Breast epithelium (tissue), 4 donors: Measurements from ENCODE around the gene HMOX2. TPM values are rescaled to one million over a fixed set of nuclear protein-coding genes. Genes with fewer than 3 reads are reported as not detected.
A peak's percentile ranks its signal among the peaks of the same experiment; 100 is the strongest.

Source experiments
- DNase-seq, 2 donors: peaks; one replicate each; pipeline ENCODE4 v3.0.0-alpha.2; 2019; ENCODE audit warnings: low spot score in 2 of 2
- H3K27ac ChIP-seq, 2 donors: fragments of 200-600 bp; sonication (generic) in 1 of 2; one replicate each; pipeline ENCODE4 v1.5.1; 2016 to 2019; ENCODE audit warnings: mild to moderate bottlenecking in 1 of 2
- H3K27me3 ChIP-seq, 2 donors: fragments of 200-600 bp; sonication (generic) in 1 of 2; one replicate each; pipeline versions ENCODE4 v1.5.1 to v1.6.0; 2017 to 2019; ENCODE audit warnings: control low read depth in 1 of 2, mild to moderate bottlenecking in 1 of 2
- H3K36me3 ChIP-seq: fragments of 200-600 bp; one replicate; pipeline ENCODE4 v1.5.1; 2019
- H3K4me1 ChIP-seq, 2 donors: fragments of 200-600 bp; sonication (generic); one replicate each; pipeline ENCODE4 v1.5.1; 2016 to 2019; ENCODE audit warnings: control low read depth in 1 of 2
- H3K4me3 ChIP-seq, 3 donors: fragments of 200-600 bp; sonication (generic); 1 replicate in 2 of 3; 2 replicates in 1 of 3; pipeline ENCODE4 v1.5.1; 2016 to 2019; ENCODE audit warnings: mild to moderate bottlenecking in 3 of 3, moderate library complexity in 2 of 3
- H3K9me3 ChIP-seq, 2 donors: fragments of 200-600 bp; sonication (generic) in 1 of 2; one replicate each; pipeline ENCODE4 v1.5.1; 2016 to 2019; ENCODE audit warnings: control low read depth in 1 of 2
- CTCF ChIP-seq, 3 donors: fragments of 450-650 bp; IDR thresholded peaks; one replicate each; pipeline ENCODE4 v1.5.1; 2016 to 2017; ENCODE audit warnings: antibody characterized with exemption in 3 of 3, mild to moderate bottlenecking in 3 of 3, moderate library complexity in 3 of 3
- POLR2A ChIP-seq: fragments of 450-650 bp; IDR thresholded peaks from one replicate; pipeline ENCODE4 v1.6.1; 2016; ENCODE audit warnings: antibody characterized with exemption, mild to moderate bottlenecking, moderate library complexity
- POLR2AphosphoS5 ChIP-seq, 3 donors: sonication (generic); formaldehyde crosslinking; IDR thresholded peaks; one replicate each; pipeline ENCODE4 v1.6.1; 2017; ENCODE audit warnings: antibody characterized with exemption in 3 of 3
- intact Hi-C: fragments of 100-400 bp; cut with DNase I; formaldehyde crosslinking; loops from one replicate; pipeline ENCODE4 v1.15.1; 2023; ENCODE audit warnings: low total_unique reads
- total RNA-seq, 3 donors: library from RNA; depleted of rRNA; stranded (reverse); fragments of >200 nt; gene quantifications; one replicate each; pipeline ENCODE4 v1.1.0, GENCODE V29; 2016

The HMOX2 gene
- total RNA-seq, 3 donors from 2014 or later, result 53.6 to 87.7 (median 65.9) TPM

GRCh38 chr16:4509420-4509819 lies 33.2 kb downstream of the HMOX2 start:
- H3K27me3 ChIP-seq, result no peaks in the 10 kb centered on the region
- no peaks in the 10 kb centered on the region for H3K9me3 ChIP-seq
- intact Hi-C loops, result no loop called here
- peaks cover 7% of the 10 kb centered on the region for H3K36me3 ChIP-seq
- TF ChIP-seq POLR2AphosphoS5 (IDR thresholded peaks at IDR 0.05) (no peak), POLR2A (no peak), CTCF (IDR thresholded peaks at IDR 0.05) (no peak)
- H3K4me3 ChIP-seq, result no peak overlapping the region
- no peak overlapping the region for H3K27ac ChIP-seq
- DNase-seq, result no peak
- peaks cover 0 to 7% of the 10 kb centered on the region in 2 donors for H3K4me1 ChIP-seq

- no peak for DNase-seq
- Histone ChIP-seq H3K27me3 (no peaks in the 10 kb centered on the region), H3K27ac (no peak overlapping the region), H3K4me3 (no peak overlapping the region), H3K4me1 (peaks cover 0 to 7% of the 10 kb centered on the region in 2 donors), H3K36me3 (peaks cover 7% of the 10 kb centered on the region), H3K9me3 (no peaks in the 10 kb centered on the region)
- TF ChIP-seq POLR2AphosphoS5 (IDR thresholded peaks at IDR 0.05) (no peak), CTCF (IDR thresholded peaks at IDR 0.05) (no peak), POLR2A (no peak)
- intact Hi-C loops, result no loop called here
Observed at GRCh38 chr16:4510131-4510530, 33.9 kb downstream of the HMOX2 start.

GRCh38 chr16:4510747-4511426 lies 34.7 kb downstream of the HMOX2 start:
- Histone ChIP-seq H3K36me3 (peaks cover 7% of the 10 kb centered on the region), H3K4me3 (no peak overlapping the region), H3K27ac (no peak overlapping the region), H3K4me1 (peaks cover 0 to 7% of the 10 kb centered on the region in 2 donors), H3K27me3 (no peaks in the 10 kb centered on the region), H3K9me3 (no peaks in the 10 kb centered on the region)
- intact Hi-C loops, result no loop called here
- TF ChIP-seq CTCF (IDR thresholded peaks at IDR 0.05) (no peak), POLR2A (no peak), POLR2AphosphoS5 (IDR thresholded peaks at IDR 0.05) (no peak)
- no peak for DNase-seq

GRCh38 chr16:4511441-4512082 lies 35.4 kb downstream of the HMOX2 start:
- Histone ChIP-seq H3K9me3 (no peaks in the 10 kb centered on the region), H3K4me1 (peaks cover 0 to 7% of the 10 kb centered on the region in 2 donors), H3K36me3 (peaks cover 7% of the 10 kb centered on the region), H3K27ac (no peak overlapping the region), H3K27me3 (no peaks in the 10 kb centered on the region), H3K4me3 (no peak overlapping the region)
- intact Hi-C loops, result no loop called here
- TF ChIP-seq POLR2AphosphoS5 (IDR thresholded peaks at IDR 0.05) (no peak), POLR2A (no peak), CTCF (IDR thresholded peaks at IDR 0.05) (peak in 2 of 3 donors; percentile 18 to 46)
- no peak for DNase-seq

GRCh38 chr16:4512473-4512872 lies 36.3 kb downstream of the HMOX2 start:
- no peak overlapping the region for H3K4me3 ChIP-seq
- DNase-seq, result no peak
- intact Hi-C loops, result no loop called here
- no peaks in the 10 kb centered on the region for H3K27me3 ChIP-seq
- H3K27ac ChIP-seq, result peak overlapping the region in 1 of 2 donors; percentile 23
- H3K4me1 ChIP-seq, result peaks cover 0 to 7% of the 10 kb centered on the region in 2 donors
- TF ChIP-seq POLR2A (no peak), POLR2AphosphoS5 (IDR thresholded peaks at IDR 0.05) (no peak), CTCF (IDR thresholded peaks at IDR 0.05) (no peak)
- H3K36me3 ChIP-seq, result peaks cover 7% of the 10 kb centered on the region
- H3K9me3 ChIP-seq, result no peaks in the 10 kb centered on the region
